Measurements from ENCODE around the gene AMER2. TPM values are rescaled to one million over a fixed set of nuclear protein-coding genes. Genes with fewer than 3 reads are reported as not detected.

Gene AMER2
- total and polyA plus RNA-seq, 8 donors, result 0.03 to 1.1 (median 0.14) TPM; not detected in 5

GRCh38 chr13:25180775-25181537 lies 8.9 kb upstream of the AMER2 start:
- intact Hi-C loops (cut with DNase I; ENCODE audit: low total_unique reads), result no loop called here
- peaks cover 0 to 52% (median 5%) of the 10 kb centered on the region in 3 donors for H3K27me3 ChIP-seq
- H3K4me3 ChIP-seq, result no peak overlapping the region
- no peak overlapping the region for H3K27ac ChIP-seq
- TF ChIP-seq CTCF (IDR thresholded peaks at IDR 0.05) (no peak), POLR2AphosphoS5 (IDR thresholded peaks at IDR 0.05) (no peak), EP300 (IDR thresholded peaks at IDR 0.05) (no peak), POLR2A (IDR thresholded peaks at IDR 0.05) (no peak)
- H3K4me1 ChIP-seq, result no peaks in the 10 kb centered on the region
- H3K9me3 ChIP-seq, result peaks cover 0 to 13% (median 4%) of the 10 kb centered on the region in 4 donors
- WGBS, 5 donors, result 39 to 55% (median 49%) methylated on average over 3 of the region's 3 CpGs
- H3K36me3 ChIP-seq, result no peaks in the 10 kb centered on the region
- DNase-seq, result peak in 1 of 2 donors; percentile 22

GRCh38 chr13:25179832-25180774 lies 8.0 kb upstream of the AMER2 start:
- H3K4me1 ChIP-seq, result no peaks in the 10 kb centered on the region
- no peak for DNase-seq
- no peaks in the 10 kb centered on the region for H3K36me3 ChIP-seq
- no peak overlapping the region for H3K27ac ChIP-seq
- TF ChIP-seq CTCF (IDR thresholded peaks at IDR 0.05) (no peak), POLR2AphosphoS5 (IDR thresholded peaks at IDR 0.05) (no peak), EP300 (IDR thresholded peaks at IDR 0.05) (no peak), POLR2A (IDR thresholded peaks at IDR 0.05) (no peak)
- intact Hi-C loops (cut with DNase I; ENCODE audit: low total_unique reads), result no loop called here
- no peak overlapping the region for H3K4me3 ChIP-seq
- peaks cover 0 to 13% (median 4%) of the 10 kb centered on the region in 4 donors for H3K9me3 ChIP-seq
- H3K27me3 ChIP-seq, result peaks cover 0 to 61% (median 5%) of the 10 kb centered on the region in 3 donors
- WGBS, 5 donors, result 53 to 67% (median 65%) methylated on average over 18 of the region's 18 CpGs

GRCh38 chr13:25179011-25179410 lies 6.9 kb upstream of the AMER2 start:
- Histone ChIP-seq H3K9me3 (peaks cover 0 to 13% (median 4%) of the 10 kb centered on the region in 4 donors), H3K27me3 (peaks cover 5 to 64% (median 5%) of the 10 kb centered on the region in 3 donors), H3K4me3 (no peak overlapping the region), H3K27ac (no peak overlapping the region), H3K36me3 (no peaks in the 10 kb centered on the region), H3K4me1 (no peaks in the 10 kb centered on the region)
- no peak for TF ChIP-seq POLR2A (IDR thresholded peaks at IDR 0.05)
- TF ChIP-seq POLR2AphosphoS5 (IDR thresholded peaks at IDR 0.05), result no peak
- no peak for TF ChIP-seq CTCF (IDR thresholded peaks at IDR 0.05)
- no peak for TF ChIP-seq EP300 (IDR thresholded peaks at IDR 0.05)
- no peak for DNase-seq
- 75 to 92% (median 87%) methylated on average over 3 of the region's 3 CpGs for WGBS, 5 donors
- intact Hi-C loops (cut with DNase I; ENCODE audit: low total_unique reads), result no loop called here

GRCh38 chr13:25178070-25178469 lies 6.0 kb upstream of the AMER2 start:
- no peaks in the 10 kb centered on the region for H3K4me1 ChIP-seq
- TF ChIP-seq POLR2AphosphoS5 (IDR thresholded peaks at IDR 0.05) (no peak), EP300 (IDR thresholded peaks at IDR 0.05) (no peak), CTCF (IDR thresholded peaks at IDR 0.05) (no peak), POLR2A (IDR thresholded peaks at IDR 0.05) (no peak)
- H3K9me3 ChIP-seq, result peaks cover 0 to 12% (median 4%) of the 10 kb centered on the region in 4 donors
- H3K27ac ChIP-seq, result no peak overlapping the region
- peaks cover 7 to 73% (median 10%) of the 10 kb centered on the region in 3 donors for H3K27me3 ChIP-seq
- no peak for DNase-seq
- H3K4me3 ChIP-seq, result no peak overlapping the region
- intact Hi-C loops (cut with DNase I; ENCODE audit: low total_unique reads), result no loop called here
- 71 to 85% (median 81%) methylated on average over 3 of the region's 3 CpGs for WGBS, 5 donors
- no peaks in the 10 kb centered on the region for H3K36me3 ChIP-seq

All from stomach (tissue), 9 donors.